ENCODE measurements around the gene SLC2A4. TPM values are rescaled to one million over a fixed set of nuclear protein-coding genes. Genes with fewer than 3 reads are reported as not detected.

Gene SLC2A4
- total RNA-seq, 1 donor from 2014 or later: under 0.01 TPM

GRCh38 chr17:7311110-7311705, 29.7 kb downstream of the SLC2A4 start:
- H3K36me3 ChIP-seq (ENCODE audit: control insufficient read depth, insufficient read depth, low read length): peaks cover 21% of the 10 kb centered on the region
- no peaks in the 10 kb centered on the region for H3K27me3 ChIP-seq (ENCODE audit: control insufficient read depth, insufficient read depth, low read length)
- FAIRE-seq: no peak
- TF ChIP-seq, protein P1, sequence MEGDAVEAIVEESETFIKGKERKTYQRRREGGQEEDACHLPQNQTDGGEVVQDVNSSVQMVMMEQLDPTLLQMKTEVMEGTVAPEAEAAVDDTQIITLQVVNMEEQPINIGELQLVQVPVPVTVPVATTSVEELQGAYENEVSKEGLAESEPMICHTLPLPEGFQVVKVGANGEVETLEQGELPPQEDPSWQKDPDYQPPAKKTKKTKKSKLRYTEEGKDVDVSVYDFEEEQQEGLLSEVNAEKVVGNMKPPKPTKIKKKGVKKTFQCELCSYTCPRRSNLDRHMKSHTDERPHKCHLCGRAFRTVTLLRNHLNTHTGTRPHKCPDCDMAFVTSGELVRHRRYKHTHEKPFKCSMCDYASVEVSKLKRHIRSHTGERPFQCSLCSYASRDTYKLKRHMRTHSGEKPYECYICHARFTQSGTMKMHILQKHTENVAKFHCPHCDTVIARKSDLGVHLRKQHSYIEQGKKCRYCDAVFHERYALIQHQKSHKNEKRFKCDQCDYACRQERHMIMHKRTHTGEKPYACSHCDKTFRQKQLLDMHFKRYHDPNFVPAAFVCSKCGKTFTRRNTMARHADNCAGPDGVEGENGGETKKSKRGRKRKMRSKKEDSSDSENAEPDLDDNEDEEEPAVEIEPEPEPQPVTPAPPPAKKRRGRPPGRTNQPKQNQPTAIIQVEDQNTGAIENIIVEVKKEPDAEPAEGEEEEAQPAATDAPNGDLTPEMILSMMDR (IDR thresholded peaks at IDR 0.05; ENCODE audit: insufficient read depth, low read length, severe bottlenecking): no peak
- no peak overlapping the region for H3K4me3 ChIP-seq (ENCODE audit: low read depth, low read length)
- no peak for DNase-seq (ENCODE audit: low read depth)

DNA sequence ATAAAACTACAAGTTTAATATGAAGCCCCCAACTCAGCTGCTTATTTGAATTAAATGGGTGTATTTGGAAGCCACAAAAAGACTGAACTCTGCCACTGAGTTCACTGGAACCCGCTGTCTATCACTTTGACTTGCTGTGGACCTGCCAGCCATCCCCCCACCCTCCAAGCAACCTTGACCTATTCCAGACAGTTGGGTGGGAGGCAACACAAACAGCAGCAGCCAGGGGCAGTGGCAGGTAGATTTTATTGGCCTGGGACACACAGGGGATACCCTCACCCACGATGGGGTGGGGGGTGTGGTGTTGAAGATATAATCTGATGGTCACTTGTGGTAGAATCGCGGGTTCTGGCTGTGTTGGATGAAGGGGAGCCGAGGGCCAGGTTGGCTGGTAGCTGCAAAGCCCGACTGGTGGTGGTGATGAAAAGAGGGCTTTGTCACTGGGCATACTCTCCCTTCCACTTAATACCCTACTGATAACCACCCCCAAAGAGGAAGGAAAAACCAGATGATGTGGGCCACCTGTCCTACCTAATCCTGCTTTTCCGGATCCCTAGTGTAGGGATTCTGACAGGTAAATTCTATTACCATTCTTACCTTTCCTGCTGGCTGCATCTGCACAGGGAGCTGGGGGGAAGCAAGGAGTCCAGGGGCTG, 31.0 kb downstream of the SLC2A4 start:
- Histone ChIP-seq H3K4me3 (ENCODE audit: low read depth, low read length) (no peak overlapping the region), H3K27me3 (ENCODE audit: control insufficient read depth, insufficient read depth, low read length) (no peaks in the 10 kb centered on the region), H3K36me3 (ENCODE audit: control insufficient read depth, insufficient read depth, low read length) (peaks cover 21% of the 10 kb centered on the region)
- TF ChIP-seq, protein P1 (IDR thresholded peaks at IDR 0.05; ENCODE audit: insufficient read depth, low read length, severe bottlenecking): no peak
- DNase-seq (ENCODE audit: low read depth) (no peak), FAIRE-seq (no peak)

GRCh38 chr17:7313088-7313889, 31.8 kb downstream of the SLC2A4 start:
- TF ChIP-seq, protein P1 (IDR thresholded peaks at IDR 0.05; ENCODE audit: insufficient read depth, low read length, severe bottlenecking): peak; percentile 26
- Histone ChIP-seq H3K4me3 (ENCODE audit: low read depth, low read length) (no peak overlapping the region), H3K27me3 (ENCODE audit: control insufficient read depth, insufficient read depth, low read length) (no peaks in the 10 kb centered on the region), H3K36me3 (ENCODE audit: control insufficient read depth, insufficient read depth, low read length) (peaks cover 21% of the 10 kb centered on the region)
- DNase-seq (ENCODE audit: low read depth): no peak
- FAIRE-seq: peak; percentile 13

DNA sequence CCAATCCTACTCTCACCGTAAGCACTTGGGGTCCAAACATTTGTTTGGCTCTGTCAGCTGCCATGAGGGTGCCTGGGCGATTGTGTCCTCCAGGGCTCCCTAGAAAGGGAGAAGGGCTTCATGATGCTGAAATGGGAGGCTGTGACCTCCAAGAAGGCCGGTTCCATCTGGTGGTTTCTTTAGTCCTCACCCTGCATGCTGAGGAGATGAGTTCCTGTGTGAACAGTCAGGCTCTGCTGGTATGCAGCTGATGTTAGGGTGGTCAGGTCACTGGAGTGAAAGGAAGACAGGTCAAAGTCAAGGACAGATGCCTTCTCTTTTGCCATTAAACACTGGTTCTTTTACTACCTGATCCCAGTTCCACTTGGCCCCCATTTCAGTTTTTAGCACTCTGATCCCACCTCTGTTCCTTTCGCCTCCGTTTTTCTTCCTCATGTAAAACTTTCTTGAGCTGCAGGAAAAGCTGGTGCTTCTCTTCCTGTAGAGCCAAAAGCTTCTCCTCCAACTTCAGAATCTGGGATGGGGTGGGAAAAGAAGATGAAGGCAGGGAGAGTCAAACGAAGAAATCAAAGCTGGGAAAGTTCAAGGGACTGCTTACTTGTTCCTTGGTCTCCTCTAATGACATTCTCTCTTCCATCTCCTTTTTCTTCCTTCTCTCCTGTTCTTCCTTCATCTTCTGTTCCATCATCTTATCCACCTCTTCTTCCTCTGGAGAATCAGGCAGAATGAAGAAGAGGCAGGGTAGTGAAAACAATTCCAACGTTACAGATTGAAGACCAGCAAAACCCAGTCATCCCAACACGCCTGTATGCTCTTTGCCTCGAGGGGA, 32.6 kb downstream of the SLC2A4 start:
- FAIRE-seq (peak; percentile 18), DNase-seq (ENCODE audit: low read depth) (no peak)
- Histone ChIP-seq H3K4me3 (ENCODE audit: low read depth, low read length) (peak overlapping the region; percentile 62), H3K27me3 (ENCODE audit: control insufficient read depth, insufficient read depth, low read length) (no peaks in the 10 kb centered on the region), H3K36me3 (ENCODE audit: control insufficient read depth, insufficient read depth, low read length) (peaks cover 25% of the 10 kb centered on the region)
- TF ChIP-seq, protein P1 (IDR thresholded peaks at IDR 0.05; ENCODE audit: insufficient read depth, low read length, severe bottlenecking): no peak

GRCh38 chr17:7314719-7315569, 33.4 kb downstream of the SLC2A4 start, which contains the start of gene GPS2:
TSS of gene GPS2 (minus strand) at chr17:7315360. CDS start at chr17:7315052, 308 bp downstream.
- DNase-seq (ENCODE audit: low read depth) (peak; percentile 68), FAIRE-seq (no peak)
- Histone ChIP-seq H3K4me3 (ENCODE audit: low read depth, low read length) (peak within 1 kb of the TSS; percentile 62), H3K36me3 (ENCODE audit: control insufficient read depth, insufficient read depth, low read length) (peaks cover 20% of the 10 kb centered on the region), H3K27me3 (ENCODE audit: control insufficient read depth, insufficient read depth, low read length) (no peaks in the 10 kb centered on the region)
- TF ChIP-seq, protein P1 (IDR thresholded peaks at IDR 0.05; ENCODE audit: insufficient read depth, low read length, severe bottlenecking): no peak

Data from bronchial epithelial cell (primary cell).